Left hindlimb (tissue), 1 donor: ENCODE measurements around the gene DNASE1L3.

Source experiments
- DNase-seq: peaks from one replicate; pipeline ENCODE4 v3.0.0-alpha.2; 2018

The DNASE1L3 gene

DNA sequence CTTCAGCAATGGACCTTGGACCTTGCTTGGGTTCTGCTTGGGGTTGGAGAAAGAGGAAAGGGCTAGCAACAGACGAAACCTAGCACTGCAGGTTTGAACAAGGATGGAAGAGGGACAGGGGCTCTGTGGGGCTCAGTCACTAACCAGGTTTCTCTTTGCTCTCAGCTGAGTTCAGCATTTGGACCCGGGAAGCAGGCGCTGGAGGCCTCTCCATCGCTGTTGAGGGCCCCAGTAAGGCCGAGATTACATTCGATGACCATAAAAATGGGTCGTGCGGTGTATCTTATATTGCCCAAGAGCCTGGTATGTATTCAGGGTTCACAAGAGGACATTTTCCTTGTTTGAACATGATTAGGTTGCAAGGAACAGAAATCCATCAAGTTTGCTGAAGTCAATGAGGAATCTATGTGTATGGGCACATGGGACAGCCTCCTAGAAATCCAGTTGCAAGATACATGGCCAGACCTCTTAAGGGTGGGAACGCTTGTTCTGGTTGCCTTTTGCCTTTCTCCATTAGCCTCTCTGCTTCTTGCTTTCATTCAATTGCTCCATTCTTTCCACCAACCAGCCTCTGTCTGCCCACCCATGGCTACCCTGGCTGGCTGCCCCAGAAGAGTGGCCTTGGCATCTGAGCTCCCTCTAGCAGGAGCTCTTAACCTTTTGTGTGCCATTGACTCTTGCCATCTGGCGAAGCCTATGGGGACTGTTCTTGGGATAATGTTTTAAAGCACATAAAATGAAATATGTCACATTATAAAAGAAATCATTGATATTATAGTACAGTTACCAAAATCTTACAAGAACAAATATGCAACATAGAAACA lies 55.9 kb downstream of the DNASE1L3 start:
- DNase-seq: no peak

DNA sequence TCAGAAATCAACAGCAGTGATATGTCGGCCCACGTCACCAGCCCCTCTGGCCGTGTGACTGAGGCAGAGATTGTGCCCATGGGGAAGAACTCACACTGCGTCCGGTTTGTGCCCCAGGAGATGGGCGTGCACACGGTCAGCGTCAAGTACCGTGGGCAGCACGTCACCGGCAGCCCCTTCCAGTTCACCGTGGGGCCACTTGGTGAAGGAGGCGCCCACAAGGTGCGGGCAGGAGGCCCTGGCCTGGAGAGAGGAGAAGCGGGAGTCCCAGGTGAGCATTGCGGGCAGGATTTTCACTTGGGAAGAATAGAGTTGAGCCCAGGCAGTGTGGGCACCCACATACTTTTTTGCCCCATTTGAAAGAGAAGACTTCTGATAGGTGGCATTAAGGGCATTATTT lies 57.4 kb downstream of the DNASE1L3 start:
- no peak for DNase-seq

DNA sequence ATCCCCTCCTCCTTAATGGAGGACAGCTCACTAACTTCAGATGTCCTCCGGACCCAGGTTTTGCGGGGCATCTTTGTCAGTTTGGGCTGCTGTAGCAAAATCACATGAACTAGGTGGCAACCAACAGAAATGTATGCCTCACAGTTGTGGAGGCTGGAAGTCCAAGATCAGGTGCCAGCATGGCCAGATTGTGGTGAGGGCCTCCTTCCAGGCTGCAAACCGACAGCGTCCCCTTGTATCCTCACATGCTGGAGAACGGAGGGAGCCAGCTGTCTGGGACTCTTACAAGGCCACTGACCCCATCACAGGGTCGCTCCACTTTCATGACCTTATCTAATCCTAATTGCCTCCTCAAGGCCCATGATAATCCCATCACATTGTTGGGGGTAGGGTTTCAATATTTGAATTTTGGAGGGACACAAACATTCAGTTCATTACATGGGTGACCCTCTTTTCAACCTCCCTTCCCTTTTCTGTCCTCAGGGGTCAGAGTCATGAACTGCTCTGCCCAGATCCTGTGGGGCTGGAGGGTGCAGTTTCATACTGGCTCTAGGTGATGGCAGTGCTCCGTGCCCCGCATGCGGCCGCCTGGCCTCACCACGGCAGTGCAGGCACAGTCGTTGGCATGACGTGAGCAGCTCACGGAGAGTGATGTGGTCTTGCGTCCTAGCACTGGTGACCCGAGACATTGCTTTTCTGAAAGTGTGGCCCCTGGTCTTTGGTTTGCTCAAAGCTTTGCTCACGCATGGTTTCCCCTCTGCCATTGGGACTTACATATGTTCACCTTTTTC lies 58.4 kb downstream of the DNASE1L3 start:
- no peak for DNase-seq

DNA sequence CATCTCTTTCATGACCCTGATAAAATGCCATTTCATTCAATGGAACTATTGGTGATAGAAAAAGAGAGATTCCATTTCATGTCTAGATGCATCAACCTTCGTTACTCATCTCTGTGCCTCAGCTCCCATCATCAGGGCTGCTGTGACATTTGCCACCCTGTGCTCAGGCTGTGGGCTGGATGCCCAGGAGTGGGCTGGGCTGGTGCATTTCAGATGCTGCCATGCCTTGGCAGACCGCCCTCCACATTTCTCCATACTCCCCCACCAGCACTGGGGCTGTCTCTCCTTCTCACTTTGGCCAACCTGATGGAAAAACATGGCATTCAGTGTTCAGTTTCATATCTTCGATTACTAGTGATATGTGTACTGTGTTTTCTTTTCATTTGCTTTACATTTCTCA lies 59.1 kb downstream of the DNASE1L3 start:
- no peak for DNase-seq

DNA sequence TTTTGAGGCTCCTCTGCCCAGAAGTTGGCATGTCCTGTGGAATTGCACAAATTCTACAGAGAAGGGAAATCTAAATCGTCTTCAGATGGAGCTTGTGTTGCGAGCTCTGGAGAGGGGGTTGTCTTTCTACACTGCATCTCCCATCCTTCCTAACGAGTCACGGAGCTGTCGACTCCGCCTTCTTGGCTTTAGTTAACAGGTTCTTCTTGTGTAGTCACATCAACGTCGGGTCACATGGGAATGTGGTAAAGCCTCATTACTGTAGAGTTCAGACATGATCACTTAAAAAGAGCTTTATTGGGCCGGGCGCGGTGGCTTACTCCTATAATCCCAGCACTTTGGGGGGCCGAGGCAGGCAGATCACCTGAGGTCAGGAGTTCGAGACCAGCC lies 60.0 kb downstream of the DNASE1L3 start:
- no peak for DNase-seq

DNA sequence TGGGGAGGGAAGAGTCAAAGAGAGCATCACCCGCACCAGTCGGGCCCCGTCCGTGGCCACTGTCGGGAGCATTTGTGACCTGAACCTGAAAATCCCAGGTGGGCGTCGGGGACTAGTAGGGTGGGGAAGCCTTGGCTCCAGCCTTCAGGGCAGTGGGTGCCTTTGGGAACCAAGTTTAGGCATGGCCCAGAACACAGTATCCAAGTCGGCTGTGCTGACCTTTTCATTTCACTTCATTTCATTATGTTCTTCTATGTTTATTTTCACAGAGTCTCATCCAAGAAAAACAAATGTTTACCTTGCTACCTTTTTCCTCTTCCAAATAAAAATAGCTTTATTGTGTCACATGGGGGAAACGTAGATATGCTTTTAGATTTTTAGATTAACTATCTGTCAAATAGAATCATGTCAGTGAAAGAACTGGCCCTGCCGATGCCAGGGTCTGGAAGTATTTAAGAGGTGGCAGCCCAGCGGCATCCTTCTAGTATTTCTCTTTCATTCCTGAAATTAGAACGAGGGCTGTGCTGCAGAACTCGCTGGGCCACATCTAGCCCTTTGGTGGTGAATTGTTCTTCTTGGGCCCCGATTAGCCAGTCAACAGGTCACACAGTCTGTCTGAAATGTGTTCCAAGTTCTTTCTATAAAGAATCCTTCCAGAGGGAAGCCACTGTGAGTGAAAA lies 60.5 kb downstream of the DNASE1L3 start:
- no peak for DNase-seq

DNA sequence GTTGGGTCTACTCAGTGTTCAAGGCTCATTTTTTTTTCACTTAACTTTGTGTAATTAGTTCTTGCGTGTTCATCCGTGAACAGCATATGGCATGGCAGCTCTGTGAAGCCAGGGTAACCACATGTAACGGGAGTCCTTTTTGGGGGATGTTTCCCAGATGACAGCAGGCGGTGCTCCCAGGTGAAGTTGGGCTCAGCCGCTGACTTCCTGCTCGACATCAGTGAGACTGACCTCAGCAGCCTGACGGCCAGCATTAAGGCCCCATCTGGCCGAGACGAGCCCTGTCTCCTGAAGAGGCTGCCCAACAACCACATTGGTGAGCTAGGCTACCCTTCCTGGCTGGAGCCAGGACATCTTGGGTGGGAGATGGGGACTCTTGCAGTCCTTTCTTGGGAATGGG lies 62.7 kb downstream of the DNASE1L3 start:
- DNase-seq: no peak

DNA sequence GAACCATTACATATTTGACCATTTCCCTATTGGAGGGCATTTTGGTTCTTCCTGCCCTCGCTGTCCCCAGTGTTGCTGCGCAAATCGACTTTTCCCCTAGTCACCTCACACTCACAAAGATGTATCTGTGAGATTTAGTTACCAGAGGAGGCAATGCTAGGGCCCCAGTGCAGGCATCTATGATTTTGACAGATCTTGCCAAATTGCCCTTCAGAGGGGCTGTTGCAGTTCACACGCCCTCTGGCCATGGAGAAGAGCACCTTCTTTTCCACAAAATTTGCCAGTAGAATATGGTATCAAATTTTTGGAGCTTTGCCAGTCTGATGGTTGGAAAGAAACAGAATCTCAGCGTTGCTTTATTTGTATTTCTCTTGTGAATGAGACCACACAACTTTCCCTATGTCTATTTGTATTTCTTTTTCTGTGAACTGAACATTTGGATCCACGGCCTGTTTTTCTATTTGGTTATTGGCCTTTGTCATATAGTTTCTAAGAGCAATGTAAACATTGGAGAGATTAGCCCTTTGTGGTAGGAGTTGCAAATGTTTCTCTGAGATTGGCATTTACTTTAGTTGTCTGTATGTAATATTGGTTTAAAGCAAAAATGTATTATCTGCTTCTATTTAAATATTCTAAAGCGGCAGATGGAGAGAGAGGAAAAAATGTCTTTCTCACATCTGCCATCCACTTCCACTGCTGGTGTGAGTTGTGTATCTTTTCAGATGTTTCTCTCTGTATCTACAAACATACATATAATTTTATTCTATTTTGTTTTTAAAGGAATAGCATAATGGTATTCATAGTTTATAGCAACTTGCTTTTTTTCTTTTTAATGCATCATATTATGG lies 66.1 kb downstream of the DNASE1L3 start:
- no peak for DNase-seq

DNA sequence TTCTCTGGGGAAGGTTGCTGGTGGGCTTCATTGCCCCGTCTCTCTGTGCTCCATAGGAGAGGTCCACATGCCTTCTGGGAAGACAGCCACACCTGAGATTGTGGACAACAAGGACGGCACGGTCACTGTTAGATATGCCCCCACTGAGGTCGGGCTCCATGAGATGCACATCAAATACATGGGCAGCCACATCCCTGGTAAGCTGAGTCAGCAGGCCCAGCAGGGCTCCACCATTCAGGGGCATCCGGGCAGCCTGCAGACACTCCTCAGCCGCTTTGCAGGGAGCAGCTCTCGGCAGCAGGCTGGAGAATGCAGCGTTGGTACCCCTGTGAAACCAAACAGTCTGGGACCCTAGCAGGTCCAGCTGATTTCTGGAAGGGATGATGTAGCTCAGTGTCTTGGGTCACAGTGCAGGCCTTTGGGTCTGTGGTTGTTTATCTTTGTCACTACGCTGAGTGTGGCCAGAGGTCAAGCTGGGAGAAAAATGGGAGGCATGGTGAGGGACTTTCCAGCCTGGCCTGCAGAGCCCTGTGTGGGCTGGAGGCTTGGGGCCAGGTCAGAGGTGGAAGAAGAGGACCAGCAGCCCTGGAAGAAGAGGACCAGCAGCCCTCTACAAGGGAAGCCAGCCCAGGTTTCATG lies 67.2 kb downstream of the DNASE1L3 start:
- DNase-seq: no peak
